ENCODE results near the gene TSACC.

DNA sequence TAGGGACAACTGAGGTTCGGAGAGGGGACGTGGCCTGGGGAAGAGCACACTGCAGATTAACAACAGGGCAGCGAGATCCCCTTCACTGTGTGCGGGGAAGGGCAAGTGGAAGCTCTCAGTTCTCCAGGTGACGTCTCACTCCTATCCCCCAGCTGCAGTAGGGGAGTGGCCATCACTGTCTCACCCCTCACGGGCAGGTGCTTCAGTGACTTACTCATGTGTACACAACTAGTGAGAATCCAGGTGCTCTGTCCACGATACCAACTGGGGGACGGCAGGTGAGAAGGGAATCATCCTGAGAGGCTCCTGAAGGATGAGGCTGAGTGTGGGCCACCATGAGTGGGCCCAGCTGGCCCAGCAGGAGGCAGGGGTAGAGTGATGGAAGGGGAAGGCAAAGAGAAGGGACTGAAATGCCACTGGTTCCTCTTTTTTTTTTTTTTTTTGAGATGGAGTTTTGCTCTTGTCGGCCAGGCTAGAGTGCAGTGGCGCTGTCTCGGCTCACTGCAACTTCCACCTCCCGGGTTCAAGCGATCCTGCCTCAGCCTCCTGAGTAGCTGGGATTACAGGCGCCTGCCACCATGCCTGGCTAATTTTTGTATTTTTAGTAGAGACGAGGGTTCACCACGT, 56.6 kb downstream of the TSACC start:
- no peak for TF ChIP-seq CTCF (IDR thresholded peaks at IDR 0.05)
- TF ChIP-seq EP300 (IDR thresholded peaks at IDR 0.05) = no peak
- TF ChIP-seq POLR2AphosphoS5 (IDR thresholded peaks at IDR 0.05) = no peak

Measured in stomach (tissue), 4 donors.